GM12878 (cell line): Measurements from ENCODE around the gene ISOC2. TPM values are rescaled to one million over a fixed set of nuclear protein-coding genes. Genes with fewer than 3 reads are reported as not detected.
A peak's percentile ranks its signal among the peaks of the same experiment; 100 is the strongest.

Source experiments
- ATF7 ChIP-seq: fragments of 450-650 bp; IDR thresholded peaks from 2 replicates; pipeline ENCODE4 v1.6.1; 2016; ENCODE audit warnings: low read depth, mild to moderate bottlenecking
- BACH1 ChIP-seq: fragments of 450-650 bp; IDR thresholded peaks from 2 replicates; pipeline ENCODE4 v1.6.1; 2017; ENCODE audit warnings: mild to moderate bottlenecking, borderline replicate concordance
- BHLHE40 ChIP-seq, 2 experiments: fragments of 450-650 bp in 1 of 2; IDR thresholded peaks; 2 replicates each; pipeline ENCODE4 v1.6.1; 2011 to 2017; ENCODE audit warnings: low read depth in 2 of 2, borderline replicate concordance in 1 of 2, improper control_type of control experiment in 1 of 2, low read length in 1 of 2, mild to moderate bottlenecking in 1 of 2
- FOXM1 ChIP-seq: IDR thresholded peaks from 2 replicates; pipeline ENCODE4 v1.6.1; 2012; ENCODE audit warnings: low read depth, mild to moderate bottlenecking, inconsistent platforms, low read length, moderate library complexity
- GABPA ChIP-seq: IDR thresholded peaks from 2 replicates; pipeline ENCODE4 v1.6.1; 2014; ENCODE audit warnings: antibody characterized with exemption, low read depth, mild to moderate bottlenecking, inconsistent platforms
- MXI1 ChIP-seq: fragments of 150-350 bp; IDR thresholded peaks from 2 replicates; pipeline ENCODE4 v1.6.1; 2011; ENCODE audit warnings: low read depth, mild to moderate bottlenecking, inconsistent platforms, low read length, improper control_type of control experiment
- NFIC ChIP-seq: IDR thresholded peaks from 2 replicates; pipeline ENCODE4 v1.6.1; 2012; ENCODE audit warnings: low read depth, mild to moderate bottlenecking, inconsistent platforms, low read length, moderate library complexity
- PAX5 ChIP-seq: IDR thresholded peaks from 2 replicates; pipeline ENCODE4 v1.6.1; 2011; ENCODE audit warnings: low read depth, low read length, borderline replicate concordance
- SREBF1 ChIP-seq: IDR thresholded peaks from 2 replicates; pipeline ENCODE4 v1.6.1; 2012; ENCODE audit warnings: mild to moderate bottlenecking, low read length
- SRF ChIP-seq, 2 experiments: IDR thresholded peaks; 2 replicates each; pipeline ENCODE4 v1.6.1; 2011; ENCODE audit warnings: low read depth in 2 of 2, low read length in 2 of 2, mild to moderate bottlenecking in 1 of 2, moderate library complexity in 1 of 2
- TCF7 ChIP-seq: IDR thresholded peaks from 2 replicates; pipeline ENCODE4 v1.6.1; 2014; ENCODE audit warnings: antibody characterized with exemption, borderline replicate concordance
- ZSCAN29 ChIP-seq: fragments of 450-650 bp; IDR thresholded peaks from 2 replicates; pipeline ENCODE4 v1.6.1; 2017; ENCODE audit warnings: mild to moderate bottlenecking, moderate library complexity
- polyA plus RNA-seq, 11 experiments: library from polyadenylated mRNA; depleted of rRNA in 4 of 11; unstranded in 6 of 11; stranded (reverse) in 5 of 11; fragments of >200 nt; fragmentation: Nextera tagmentation in 4 of 11; fragmentation: Illumina TruSeq in 1 of 11; extraction: Ambion mirVana in 4 of 11; extraction: Trizol in 1 of 11; gene quantifications; 1 replicate in 1 of 11; 2 replicates in 10 of 11; pipeline versions ENCODE4 v1.2.1 to v1.2.3, GENCODE V29; 2011 to 2016; ENCODE audit warnings: inconsistent platforms in 2 of 11, missing spikeins in 2 of 11, low read depth in 1 of 11
- total RNA-seq, 4 experiments: library from RNA; depleted of rRNA in 3 of 4; stranded (reverse); fragments of >200 nt in 3 of 4; fragmentation: Illumina TruSeq in 1 of 4; extraction: Trizol in 1 of 4; gene quantifications; 2 replicates each; pipeline versions ENCODE4 v1.2.1 to v1.2.3, GENCODE V29; 2013 to 2021
- TF ChIP-seq, protein P1 (sequence below): fragments of 150-350 bp; IDR thresholded peaks from 2 replicates; pipeline ENCODE4 v1.6.1; 2014; ENCODE audit warnings: mild to moderate bottlenecking, low read depth, low read length
- TF ChIP-seq, protein P2 (sequence below): IDR thresholded peaks from 2 replicates; pipeline ENCODE4 v1.6.1; 2011; ENCODE audit warnings: mild to moderate bottlenecking, low read depth, low read length, moderate library complexity; ENCODE audit not compliant: insufficient replicate concordance
- TF ChIP-seq, protein P3 (sequence below): fragments of 450-650 bp; IDR thresholded peaks from 2 replicates; pipeline ENCODE4 v1.6.1; 2016; ENCODE audit warnings: mild to moderate bottlenecking, moderate library complexity, borderline replicate concordance
- TF ChIP-seq, protein P4 (sequence below): IDR thresholded peaks from 2 replicates; pipeline ENCODE4 v1.6.1; 2011; ENCODE audit warnings: borderline replicate concordance, low read depth, mild to moderate bottlenecking, moderate library complexity, low read length; ENCODE audit not compliant: insufficient read depth, poor library complexity, severe bottlenecking
- TF ChIP-seq, protein P5 (sequence below): fragments of 150-350 bp; IDR thresholded peaks from 2 replicates; pipeline ENCODE4 v1.6.1; 2016; ENCODE audit warnings: low read depth, low read length

The ISOC2 gene
- total and polyA plus RNA-seq, 10 of the 15 experiments (the other 5 are each of a cell fraction or from before 2014, with no cell fraction given): 0.72 to 238 (median 56.9) TPM

DNA sequence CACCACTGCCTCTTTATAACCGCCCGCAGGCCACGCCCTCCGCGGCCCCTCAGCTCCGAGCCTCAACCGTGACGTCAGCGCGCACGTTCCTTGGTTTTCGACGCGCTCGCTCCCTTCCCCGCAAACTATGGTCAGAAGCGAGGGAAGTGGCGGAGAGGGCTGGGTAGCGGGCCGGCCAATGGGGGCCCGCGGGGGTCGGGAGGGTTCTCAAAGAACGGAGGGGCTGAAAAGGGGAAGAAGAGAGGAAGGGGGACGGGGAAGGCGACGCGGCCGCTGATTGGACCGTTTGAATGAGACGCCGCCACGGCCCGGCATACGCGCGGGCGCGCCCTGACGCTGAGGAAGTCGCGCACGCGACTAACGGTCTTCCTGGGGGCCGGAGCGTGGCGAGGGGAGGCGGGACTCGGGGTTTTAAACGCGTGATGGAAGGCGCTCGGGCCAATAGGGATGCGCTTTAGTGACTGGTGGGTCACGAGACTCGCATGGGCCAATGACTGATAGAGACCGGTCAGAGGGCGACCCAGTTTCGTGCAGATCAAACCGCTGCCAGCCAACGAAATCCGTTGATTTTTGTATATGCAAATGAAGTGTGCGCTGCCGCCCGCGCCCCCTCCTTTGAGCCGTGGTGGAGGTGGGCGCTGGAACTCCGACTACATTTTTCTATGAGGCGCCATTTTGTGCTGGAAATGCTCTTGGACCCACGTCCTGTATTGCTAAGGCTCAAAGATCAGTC is 53.5 kb downstream of the ISOC2 start (continued):
- TF ChIP-seq, protein P1, sequence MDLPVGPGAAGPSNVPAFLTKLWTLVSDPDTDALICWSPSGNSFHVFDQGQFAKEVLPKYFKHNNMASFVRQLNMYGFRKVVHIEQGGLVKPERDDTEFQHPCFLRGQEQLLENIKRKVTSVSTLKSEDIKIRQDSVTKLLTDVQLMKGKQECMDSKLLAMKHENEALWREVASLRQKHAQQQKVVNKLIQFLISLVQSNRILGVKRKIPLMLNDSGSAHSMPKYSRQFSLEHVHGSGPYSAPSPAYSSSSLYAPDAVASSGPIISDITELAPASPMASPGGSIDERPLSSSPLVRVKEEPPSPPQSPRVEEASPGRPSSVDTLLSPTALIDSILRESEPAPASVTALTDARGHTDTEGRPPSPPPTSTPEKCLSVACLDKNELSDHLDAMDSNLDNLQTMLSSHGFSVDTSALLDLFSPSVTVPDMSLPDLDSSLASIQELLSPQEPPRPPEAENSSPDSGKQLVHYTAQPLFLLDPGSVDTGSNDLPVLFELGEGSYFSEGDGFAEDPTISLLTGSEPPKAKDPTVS: no peak
- TF ChIP-seq GABPA (no peak), TCF7 (no peak), PAX5 (peak; percentile 87), BHLHE40 (IDR thresholded peaks at IDR 0.05; ENCODE audit: borderline replicate concordance in 1 of 2, low read depth in 2 of 2, low read length in 1 of 2) (peak; percentile 99 to 100), SREBF1 (no peak), SRF (IDR thresholded peaks at IDR 0.05; ENCODE audit: low read depth in 2 of 2, low read length in 2 of 2) (no peak), NFIC (no peak), FOXM1 (peak; percentile 86), ZSCAN29 (no peak), ATF7 (peak; percentile 89), MXI1 (peak; percentile 70), BACH1 (no peak)
- TF ChIP-seq, protein P2, sequence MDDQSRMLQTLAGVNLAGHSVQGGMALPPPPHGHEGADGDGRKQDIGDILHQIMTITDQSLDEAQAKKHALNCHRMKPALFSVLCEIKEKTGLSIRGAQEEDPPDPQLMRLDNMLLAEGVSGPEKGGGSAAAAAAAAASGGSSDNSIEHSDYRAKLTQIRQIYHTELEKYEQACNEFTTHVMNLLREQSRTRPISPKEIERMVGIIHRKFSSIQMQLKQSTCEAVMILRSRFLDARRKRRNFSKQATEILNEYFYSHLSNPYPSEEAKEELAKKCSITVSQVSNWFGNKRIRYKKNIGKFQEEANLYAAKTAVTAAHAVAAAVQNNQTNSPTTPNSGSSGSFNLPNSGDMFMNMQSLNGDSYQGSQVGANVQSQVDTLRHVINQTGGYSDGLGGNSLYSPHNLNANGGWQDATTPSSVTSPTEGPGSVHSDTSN: peak; percentile 94
- TF ChIP-seq, protein P3, sequence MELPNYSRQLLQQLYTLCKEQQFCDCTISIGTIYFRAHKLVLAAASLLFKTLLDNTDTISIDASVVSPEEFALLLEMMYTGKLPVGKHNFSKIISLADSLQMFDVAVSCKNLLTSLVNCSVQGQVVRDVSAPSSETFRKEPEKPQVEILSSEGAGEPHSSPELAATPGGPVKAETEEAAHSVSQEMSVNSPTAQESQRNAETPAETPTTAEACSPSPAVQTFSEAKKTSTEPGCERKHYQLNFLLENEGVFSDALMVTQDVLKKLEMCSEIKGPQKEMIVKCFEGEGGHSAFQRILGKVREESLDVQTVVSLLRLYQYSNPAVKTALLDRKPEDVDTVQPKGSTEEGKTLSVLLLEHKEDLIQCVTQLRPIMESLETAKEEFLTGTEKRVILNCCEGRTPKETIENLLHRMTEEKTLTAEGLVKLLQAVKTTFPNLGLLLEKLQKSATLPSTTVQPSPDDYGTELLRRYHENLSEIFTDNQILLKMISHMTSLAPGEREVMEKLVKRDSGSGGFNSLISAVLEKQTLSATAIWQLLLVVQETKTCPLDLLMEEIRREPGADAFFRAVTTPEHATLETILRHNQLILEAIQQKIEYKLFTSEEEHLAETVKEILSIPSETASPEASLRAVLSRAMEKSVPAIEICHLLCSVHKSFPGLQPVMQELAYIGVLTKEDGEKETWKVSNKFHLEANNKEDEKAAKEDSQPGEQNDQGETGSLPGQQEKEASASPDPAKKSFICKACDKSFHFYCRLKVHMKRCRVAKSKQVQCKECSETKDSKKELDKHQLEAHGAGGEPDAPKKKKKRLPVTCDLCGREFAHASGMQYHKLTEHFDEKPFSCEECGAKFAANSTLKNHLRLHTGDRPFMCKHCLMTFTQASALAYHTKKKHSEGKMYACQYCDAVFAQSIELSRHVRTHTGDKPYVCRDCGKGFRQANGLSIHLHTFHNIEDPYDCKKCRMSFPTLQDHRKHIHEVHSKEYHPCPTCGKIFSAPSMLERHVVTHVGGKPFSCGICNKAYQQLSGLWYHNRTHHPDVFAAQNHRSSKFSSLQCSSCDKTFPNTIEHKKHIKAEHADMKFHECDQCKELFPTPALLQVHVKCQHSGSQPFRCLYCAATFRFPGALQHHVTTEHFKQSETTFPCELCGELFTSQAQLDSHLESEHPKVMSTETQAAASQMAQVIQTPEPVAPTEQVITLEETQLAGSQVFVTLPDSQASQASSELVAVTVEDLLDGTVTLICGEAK: no peak
- TF ChIP-seq, protein P4, sequence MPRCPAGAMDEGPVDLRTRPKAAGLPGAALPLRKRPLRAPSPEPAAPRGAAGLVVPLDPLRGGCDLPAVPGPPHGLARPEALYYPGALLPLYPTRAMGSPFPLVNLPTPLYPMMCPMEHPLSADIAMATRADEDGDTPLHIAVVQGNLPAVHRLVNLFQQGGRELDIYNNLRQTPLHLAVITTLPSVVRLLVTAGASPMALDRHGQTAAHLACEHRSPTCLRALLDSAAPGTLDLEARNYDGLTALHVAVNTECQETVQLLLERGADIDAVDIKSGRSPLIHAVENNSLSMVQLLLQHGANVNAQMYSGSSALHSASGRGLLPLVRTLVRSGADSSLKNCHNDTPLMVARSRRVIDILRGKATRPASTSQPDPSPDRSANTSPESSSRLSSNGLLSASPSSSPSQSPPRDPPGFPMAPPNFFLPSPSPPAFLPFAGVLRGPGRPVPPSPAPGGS: no peak
- TF ChIP-seq, protein P5, sequence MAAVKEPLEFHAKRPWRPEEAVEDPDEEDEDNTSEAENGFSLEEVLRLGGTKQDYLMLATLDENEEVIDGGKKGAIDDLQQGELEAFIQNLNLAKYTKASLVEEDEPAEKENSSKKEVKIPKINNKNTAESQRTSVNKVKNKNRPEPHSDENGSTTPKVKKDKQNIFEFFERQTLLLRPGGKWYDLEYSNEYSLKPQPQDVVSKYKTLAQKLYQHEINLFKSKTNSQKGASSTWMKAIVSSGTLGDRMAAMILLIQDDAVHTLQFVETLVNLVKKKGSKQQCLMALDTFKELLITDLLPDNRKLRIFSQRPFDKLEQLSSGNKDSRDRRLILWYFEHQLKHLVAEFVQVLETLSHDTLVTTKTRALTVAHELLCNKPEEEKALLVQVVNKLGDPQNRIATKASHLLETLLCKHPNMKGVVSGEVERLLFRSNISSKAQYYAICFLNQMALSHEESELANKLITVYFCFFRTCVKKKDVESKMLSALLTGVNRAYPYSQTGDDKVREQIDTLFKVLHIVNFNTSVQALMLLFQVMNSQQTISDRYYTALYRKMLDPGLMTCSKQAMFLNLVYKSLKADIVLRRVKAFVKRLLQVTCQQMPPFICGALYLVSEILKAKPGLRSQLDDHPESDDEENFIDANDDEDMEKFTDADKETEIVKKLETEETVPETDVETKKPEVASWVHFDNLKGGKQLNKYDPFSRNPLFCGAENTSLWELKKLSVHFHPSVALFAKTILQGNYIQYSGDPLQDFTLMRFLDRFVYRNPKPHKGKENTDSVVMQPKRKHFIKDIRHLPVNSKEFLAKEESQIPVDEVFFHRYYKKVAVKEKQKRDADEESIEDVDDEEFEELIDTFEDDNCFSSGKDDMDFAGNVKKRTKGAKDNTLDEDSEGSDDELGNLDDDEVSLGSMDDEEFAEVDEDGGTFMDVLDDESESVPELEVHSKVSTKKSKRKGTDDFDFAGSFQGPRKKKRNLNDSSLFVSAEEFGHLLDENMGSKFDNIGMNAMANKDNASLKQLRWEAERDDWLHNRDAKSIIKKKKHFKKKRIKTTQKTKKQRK: no peak
